Transverse colon (tissue), 4 donors: ENCODE measurements around the gene PYGO1. TPM values are rescaled to one million over a fixed set of nuclear protein-coding genes. Genes with fewer than 3 reads are reported as not detected.

Experiments used
- DNase-seq: peaks from one replicate; pipeline ENCODE4 v3.0.0-alpha.2; 2019
- H3K27ac ChIP-seq, 4 donors: fragments of 200-600 bp; sonication (generic); 2 replicates each; pipeline ENCODE4 v1.5.1; 2016 to 2018; ENCODE audit warnings: inconsistent platforms in 4 of 4
- H3K27me3 ChIP-seq: fragments of 200-600 bp; sonication (generic); 2 replicates; pipeline ENCODE4 v1.5.1; 2017; ENCODE audit warnings: inconsistent platforms
- H3K36me3 ChIP-seq, 4 donors: fragments of 200-600 bp; sonication (generic); 2 replicates each; pipeline ENCODE4 v1.5.1; 2017 to 2019; ENCODE audit warnings: inconsistent platforms in 4 of 4
- H3K4me1 ChIP-seq, 4 donors: fragments of 200-600 bp; sonication (generic); 2 replicates each; pipeline ENCODE4 v1.5.1; 2017 to 2020; ENCODE audit warnings: inconsistent platforms in 4 of 4
- H3K4me3 ChIP-seq, 4 donors: fragments of 200-600 bp; sonication (generic); 1 replicate in 1 of 4; 2 replicates in 3 of 4; pipeline versions ENCODE4 v1.5.1 to v1.6.1; 2017 to 2019; ENCODE audit warnings: inconsistent platforms in 4 of 4
- H3K9me3 ChIP-seq, 2 donors: fragments of 200-600 bp; sonication (generic); 2 replicates each; pipeline ENCODE4 v1.5.1; 2017 to 2019; ENCODE audit warnings: inconsistent platforms in 2 of 2
- CTCF ChIP-seq, 5 experiments: fragments of 200-600 bp in 3 of 5; fragments of 450-650 bp in 2 of 5; sonication (generic) in 3 of 5; IDR thresholded peaks; 1 replicate in 2 of 5; 2 replicates in 3 of 5; pipeline ENCODE4 v1.5.1; 2016 to 2017; ENCODE audit warnings: antibody characterized with exemption in 5 of 5, inconsistent platforms in 3 of 5, mild to moderate bottlenecking in 2 of 5, moderate library complexity in 1 of 5
- EP300 ChIP-seq: sonication (generic); formaldehyde crosslinking; IDR thresholded peaks from one replicate; pipeline ENCODE4 v1.6.1; 2017; ENCODE audit warnings: antibody characterized with exemption, low read depth
- POLR2A ChIP-seq: fragments of 450-650 bp; IDR thresholded peaks from one replicate; pipeline ENCODE4 v1.6.1; 2016; ENCODE audit warnings: antibody characterized with exemption, mild to moderate bottlenecking, moderate library complexity
- POLR2AphosphoS5 ChIP-seq, 3 donors: sonication (generic); formaldehyde crosslinking; IDR thresholded peaks; one replicate each; pipeline ENCODE4 v1.6.1; 2016; ENCODE audit warnings: antibody characterized with exemption in 3 of 3
- WGBS, 2 donors: methylation state at CpG; one replicate each; pipeline ENCODE4 v1.1.5; 2018; ENCODE audit warnings: low coverage in 1 of 2; 5-methylcytosine and 5-hydroxymethylcytosine counted together
- in situ Hi-C, 4 donors: fragments of 200-750 bp; cut with MboI; loops; one replicate each; pipeline versions ENCODE4 v1.15.0 to v1.15.1; 2017; ENCODE audit warnings: low sequenced_read_pairs in 3 of 4, low pct_ligation_motif_present in 1 of 4, low pct_unique_long_range_greater_than_20kb in 1 of 4
- intact Hi-C: fragments of 100-400 bp; cut with DNase I; formaldehyde crosslinking; loops from one replicate; pipeline ENCODE4 v1.15.1; 2023; ENCODE audit warnings: low total_unique reads
- total RNA-seq, 4 donors: library from RNA; depleted of rRNA; stranded (reverse); fragments of >200 nt; gene quantifications; one replicate each; pipeline ENCODE4 v1.1.0, GENCODE V29; 2016

Gene PYGO1, protein sequence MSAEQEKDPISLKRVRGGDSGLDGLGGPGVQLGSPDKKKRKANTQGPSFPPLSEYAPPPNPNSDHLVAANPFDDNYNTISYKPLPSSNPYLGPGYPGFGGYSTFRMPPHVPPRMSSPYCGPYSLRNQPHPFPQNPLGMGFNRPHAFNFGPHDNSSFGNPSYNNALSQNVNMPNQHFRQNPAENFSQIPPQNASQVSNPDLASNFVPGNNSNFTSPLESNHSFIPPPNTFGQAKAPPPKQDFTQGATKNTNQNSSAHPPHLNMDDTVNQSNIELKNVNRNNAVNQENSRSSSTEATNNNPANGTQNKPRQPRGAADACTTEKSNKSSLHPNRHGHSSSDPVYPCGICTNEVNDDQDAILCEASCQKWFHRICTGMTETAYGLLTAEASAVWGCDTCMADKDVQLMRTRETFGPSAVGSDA
- total RNA-seq = 1 to 10 TPM in 3 of 4 donors, under 1 TPM in 1; 0.37 to 3.4 (median 2.8) TPM

- Histone ChIP-seq H3K9me3 (no peaks in the 10 kb centered on the region), H3K36me3 (no peaks in the 10 kb centered on the region), H3K27ac (peak within 1 kb of the TSS; percentile 65 to 92 (median 84)), H3K27me3 (peaks cover 67% of the 10 kb centered on the region), H3K4me3 (peak within 1 kb of the TSS; percentile 39 to 63 (median 51)), H3K4me1 (peaks cover 0 to 7% (median 0%) of the 10 kb centered on the region in 4 donors)
- DNase-seq = peak; percentile 19
- WGBS, 2 donors = 0 to 2% methylated on average over 3 to 59 of the region's 107 CpGs
- in situ Hi-C loops (no loop called here), intact Hi-C loops (no loop called here)
- TF ChIP-seq POLR2A (no peak), POLR2AphosphoS5 (IDR thresholded peaks at IDR 0.05) (no peak), CTCF (IDR thresholded peaks at IDR 0.05) (no peak), EP300 (no peak)
These were observed at the start of gene PYGO1 for GRCh38 chr15:55588070-55588814. Gene PYGO1, minus strand, starts transcription at chr15:55588345. Its CDS starts 462 bp downstream, at chr15:55587883.

- TF ChIP-seq POLR2A = no peak
- Histone ChIP-seq H3K4me3 (no peak overlapping the region), H3K36me3 (no peaks in the 10 kb centered on the region), H3K27me3 (no peaks in the 10 kb centered on the region), H3K27ac (no peak overlapping the region), H3K9me3 (no peaks in the 10 kb centered on the region), H3K4me1 (no peaks in the 10 kb centered on the region)
- 79 to 88% methylated on average over 2 to 3 of the region's 3 CpGs for WGBS, 2 donors
- DNase-seq = no peak
- intact Hi-C loops = loop anchor here (5.0 kb wide), 1 partner anchor 110 kb away; no protein-coding TSS in a partner anchor
- in situ Hi-C loops = loop anchor here in 1 of 4 donors (10.0 kb wide), 1 partner anchor 112 kb away; no protein-coding TSS in a partner anchor
These were observed 48.9 kb upstream of the PYGO1 start for GRCh38 chr15:55637086-55637485.

GRCh38 chr15:55633731-55634130 is 45.6 kb upstream of the PYGO1 start:
- no peak for TF ChIP-seq POLR2A
- no peak for TF ChIP-seq EP300
- no peak for TF ChIP-seq CTCF (IDR thresholded peaks at IDR 0.05)
- TF ChIP-seq POLR2AphosphoS5 (IDR thresholded peaks at IDR 0.05) = no peak
- Histone ChIP-seq H3K4me1 (no peaks in the 10 kb centered on the region), H3K9me3 (no peaks in the 10 kb centered on the region), H3K36me3 (no peaks in the 10 kb centered on the region), H3K27ac (no peak overlapping the region), H3K27me3 (no peaks in the 10 kb centered on the region), H3K4me3 (no peak overlapping the region)
- 86 to 88% methylated on average over 1 of the region's 1 CpG for WGBS, 2 donors
- no peak for DNase-seq
- intact Hi-C loops (no loop called here), in situ Hi-C loops (loop anchor here in 1 of 4 donors (10.0 kb wide), 1 partner anchor 109 kb away; no protein-coding TSS in a partner anchor)

- no peak for DNase-seq
- no peak for TF ChIP-seq POLR2A
- TF ChIP-seq CTCF (IDR thresholded peaks at IDR 0.05) = no peak
- no peak for TF ChIP-seq POLR2AphosphoS5 (IDR thresholded peaks at IDR 0.05)
- no peak for TF ChIP-seq EP300
- Histone ChIP-seq H3K9me3 (no peaks in the 10 kb centered on the region), H3K4me1 (no peaks in the 10 kb centered on the region), H3K36me3 (no peaks in the 10 kb centered on the region), H3K4me3 (no peak overlapping the region), H3K27me3 (no peaks in the 10 kb centered on the region), H3K27ac (no peak overlapping the region)
- intact Hi-C loops = no loop called here
- 88 to 91% methylated on average over 2 of the region's 2 CpGs for WGBS, 2 donors
- in situ Hi-C loops = loop anchor here in 1 of 4 donors (10.0 kb wide), 1 partner anchor 108 kb away; no protein-coding TSS in a partner anchor
These were observed 44.3 kb upstream of the PYGO1 start for GRCh38 chr15:55632434-55632833.
